Measurements from ENCODE around the gene SNRPA1. TPM values are rescaled to one million over a fixed set of nuclear protein-coding genes. Genes with fewer than 3 reads are reported as not detected.
A peak's percentile ranks its signal among the peaks of the same experiment; 100 is the strongest.

Gene SNRPA1
- total and polyA plus RNA-seq, 9 of the 15 experiments (the other 6 are each of a cell fraction or from before 2014, with no cell fraction given): 62.7 to 245 (median 189) TPM

GRCh38 chr15:101277038-101277822 lies 17.8 kb downstream of the SNRPA1 start, which contains the start of gene SELENOS:
TSS of gene SELENOS (minus strand) at chr15:101277485. CDS start at chr15:101277417, 68 bp downstream.
- Histone ChIP-seq H3K27ac (ENCODE audit: extremely low read depth, low read depth, low read length) (peak within 1 kb of the TSS; percentile 72), H3K27me3 (ENCODE audit: control insufficient read depth in 2 of 2, insufficient read depth in 2 of 2, low read length in 2 of 2) (no peaks in the 10 kb centered on the region), H3K4me1 (replicated peaks in 1 of 2; ENCODE audit: control insufficient read depth in 2 of 2, insufficient read depth in 2 of 2, low read length in 2 of 2) (peaks cover 6 to 10% of the 10 kb centered on the region in 2 experiments; a peak in 4 of 5 replicates), H3K9ac (ENCODE audit: insufficient read depth in 1 of 2, low read depth in 2 of 2, low read length in 2 of 2) (peak within 1 kb of the TSS; percentile 92 to 97), H2AFZ (ENCODE audit: low read depth, low read length) (peak within 1 kb of the TSS; percentile 79), H3K79me2 (ENCODE audit: control insufficient read depth, insufficient read depth, low read length) (peaks cover 19% of the 10 kb centered on the region), H3K36me3 (ENCODE audit: control insufficient read depth, insufficient read depth, low read length) (peaks cover 61% of the 10 kb centered on the region), H3K4me2 (ENCODE audit: insufficient read depth, low read length) (peak within 1 kb of the TSS; percentile 97), H3K9me3 (replicated peaks; ENCODE audit: control insufficient read depth, insufficient read depth, low read depth, low read length) (no peaks in the 10 kb centered on the region), H3K4me3 (peak within 1 kb of the TSS; percentile 98), H4K20me1 (replicated peaks; ENCODE audit: control insufficient read depth, insufficient read depth, low read length) (peaks cover 11% of the 10 kb centered on the region; the same call in 1 of the 2 replicates), H3K9me1 (ENCODE audit: control insufficient read depth, insufficient read depth, low read length) (no peaks in the 10 kb centered on the region)
- intact Hi-C loops (cut with micrococcal nuclease): loop anchor here (5.0 kb wide), 1 partner anchor 260 kb away; no protein-coding TSS in a partner anchor
- BruUV-seq (replicated peaks): TSS peak; percentile 32
- DNase-seq (ENCODE audit: extremely low read depth in 1 of 4, low spot score in 3 of 4) (peak; percentile 91 to 94 (median 92)), ATAC-seq (peak; percentile 98), FAIRE-seq (peak; percentile 59)
- ChIA-PET POLR2A (interaction anchor here (1.3 to 1.5 kb wide), 2 partner anchors 9 to 21 kb away, joined by 3 to 8 read pairs; no protein-coding TSS in a partner anchor), CTCF (ENCODE audit: low intra/inter-chr PET ratio) (interaction anchor here (0.6 to 0.9 kb wide), 2 partner anchors 185 to 365 kb away, joined by 3 to 4 read pairs; no protein-coding TSS in a partner anchor)
- in situ Hi-C loops (cut with MboI): no loop called here
- WGBS (ENCODE audit: insufficient coverage, low coverage, missing lambda C conversion rate): under 1% methylated on average over 49 of the region's 91 CpGs
- peak in 1 of 2 experiments; percentile 89; a peak in 2 of 4 replicates for TF ChIP-seq ZNF639 (CRISPR knock-in tag; conservative IDR thresholded peaks at IDR 0.05 in 1 of 2, IDR thresholded peaks at IDR 0.05 in 1 of 2)
- TF ChIP-seq RBM39 (optimal IDR thresholded peaks at IDR 0.05; ENCODE audit: low read depth, low read length): no peak
- TF ChIP-seq FIP1L1 (IDR thresholded peaks at IDR 0.05; ENCODE audit: low read depth, low read length, poor library complexity, severe bottlenecking): peak; percentile 61
- TF ChIP-seq CXXC5 (CRISPR knock-in tag; IDR thresholded peaks at IDR 0.05): peak; percentile 97
- TF ChIP-seq, protein P1, sequence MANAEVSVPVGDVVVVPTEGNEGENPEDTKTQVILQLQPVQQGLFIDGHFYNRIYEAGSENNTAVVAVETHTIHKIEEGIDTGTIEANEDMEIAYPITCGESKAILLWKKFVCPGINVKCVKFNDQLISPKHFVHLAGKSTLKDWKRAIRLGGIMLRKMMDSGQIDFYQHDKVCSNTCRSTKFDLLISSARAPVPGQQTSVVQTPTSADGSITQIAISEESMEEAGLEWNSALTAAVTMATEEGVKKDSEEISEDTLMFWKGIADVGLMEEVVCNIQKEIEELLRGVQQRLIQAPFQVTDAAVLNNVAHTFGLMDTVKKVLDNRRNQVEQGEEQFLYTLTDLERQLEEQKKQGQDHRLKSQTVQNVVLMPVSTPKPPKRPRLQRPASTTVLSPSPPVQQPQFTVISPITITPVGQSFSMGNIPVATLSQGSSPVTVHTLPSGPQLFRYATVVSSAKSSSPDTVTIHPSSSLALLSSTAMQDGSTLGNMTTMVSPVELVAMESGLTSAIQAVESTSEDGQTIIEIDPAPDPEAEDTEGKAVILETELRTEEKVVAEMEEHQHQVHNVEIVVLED (CRISPR knock-in tag; IDR thresholded peaks at IDR 0.05): peak; percentile 90
- no peak for TF ChIP-seq REST (IDR thresholded peaks at IDR 0.05; ENCODE audit: borderline replicate concordance)
- peak; percentile 81; the same call in 1 of the 2 replicates for TF ChIP-seq REST (CRISPR knock-in tag; IDR thresholded peaks at IDR 0.05; ENCODE audit: low read depth)
- TF ChIP-seq ZNF143 (CRISPR knock-in tag; IDR thresholded peaks at IDR 0.05): no peak

Data from K562 (cell line).